Tibial nerve (tissue), 4 donors: Measurements from ENCODE around the gene CCDC102B. TPM values are rescaled to one million over a fixed set of nuclear protein-coding genes. Genes with fewer than 3 reads are reported as not detected.
"Not testable (repeated sequence)": the region's sequence is repeated elsewhere in the genome, so short reads cannot be mapped to it uniquely, and the experiment has no call there.

Experiments
- DNase-seq, 2 donors: peaks; one replicate each; pipeline ENCODE4 v3.0.0-alpha.2; 2019; ENCODE audit warnings: low spot score in 2 of 2
- H3K27ac ChIP-seq, 4 donors: fragments of 200-600 bp; sonication (generic) in 3 of 4; one replicate each; pipeline ENCODE4 v1.5.1; 2017 to 2019; ENCODE audit warnings: mild to moderate bottlenecking in 1 of 4
- H3K27me3 ChIP-seq, 2 donors: fragments of 200-600 bp; sonication (generic) in 1 of 2; one replicate each; pipeline versions ENCODE4 v1.5.1 to v1.6.0; 2017 to 2019
- H3K36me3 ChIP-seq, 3 donors: fragments of 200-600 bp; sonication (generic); one replicate each; pipeline ENCODE4 v1.5.1; 2018 to 2019
- H3K4me1 ChIP-seq, 4 donors: fragments of 200-600 bp; sonication (generic) in 3 of 4; one replicate each; pipeline ENCODE4 v1.5.1; 2017 to 2019
- H3K4me3 ChIP-seq, 4 donors: fragments of 200-600 bp; sonication (generic) in 3 of 4; one replicate each; pipeline ENCODE4 v1.5.1; 2017 to 2019; ENCODE audit warnings: mild to moderate bottlenecking in 1 of 4, moderate library complexity in 1 of 4
- H3K9me3 ChIP-seq, 4 donors: fragments of 200-600 bp; sonication (generic) in 3 of 4; one replicate each; pipeline ENCODE4 v1.5.1; 2017 to 2019
- CTCF ChIP-seq, 5 experiments: fragments of 200-600 bp in 3 of 5; fragments of 450-650 bp in 2 of 5; sonication (generic) in 3 of 5; IDR thresholded peaks; one replicate each; pipeline ENCODE4 v1.5.1; 2016 to 2019; ENCODE audit warnings: antibody characterized with exemption in 5 of 5, mild to moderate bottlenecking in 3 of 5, moderate library complexity in 2 of 5
- EP300 ChIP-seq, 2 donors: sonication (generic); formaldehyde crosslinking; IDR thresholded peaks; one replicate each; pipeline ENCODE4 v1.6.1; 2017; ENCODE audit warnings: antibody characterized with exemption in 2 of 2, mild to moderate bottlenecking in 1 of 2
- POLR2A ChIP-seq, 2 donors: fragments of 450-650 bp; IDR thresholded peaks; one replicate each; pipeline ENCODE4 v1.6.1; 2017; ENCODE audit warnings: antibody characterized with exemption in 2 of 2, mild to moderate bottlenecking in 2 of 2, moderate library complexity in 2 of 2
- WGBS, 2 donors: methylation state at CpG; one replicate each; pipeline ENCODE4 v1.1.5; 2018; 5-methylcytosine and 5-hydroxymethylcytosine counted together
- total RNA-seq, 4 donors: library from RNA; depleted of rRNA; stranded (reverse); fragments of >200 nt; gene quantifications; one replicate each; pipeline ENCODE4 v1.1.0, GENCODE V29; 2016

CCDC102B gene
- total RNA-seq, 4 donors from 2014 or later: 5.7 to 27.5 (median 15.3) TPM

GRCh38 chr18:68865021-68865420, 67.1 kb downstream of the CCDC102B start:
- peaks cover 0 to 6% (median 0%) of the 10 kb centered on the region in 4 donors for H3K4me1 ChIP-seq
- no peaks in the 10 kb centered on the region for H3K27me3 ChIP-seq
- no peak overlapping the region for H3K27ac ChIP-seq
- no peak for TF ChIP-seq EP300 (IDR thresholded peaks at IDR 0.05)
- no peak for TF ChIP-seq POLR2A (IDR thresholded peaks at IDR 0.05)
- no peak for TF ChIP-seq CTCF (IDR thresholded peaks at IDR 0.05)
- H3K9me3 ChIP-seq: no peaks in the 10 kb centered on the region
- no peak for DNase-seq
- no peaks in the 10 kb centered on the region for H3K36me3 ChIP-seq
- H3K4me3 ChIP-seq: no peak overlapping the region
- 65 to 91% methylated on average over 2 of the region's 2 CpGs for WGBS, 2 donors

DNA sequence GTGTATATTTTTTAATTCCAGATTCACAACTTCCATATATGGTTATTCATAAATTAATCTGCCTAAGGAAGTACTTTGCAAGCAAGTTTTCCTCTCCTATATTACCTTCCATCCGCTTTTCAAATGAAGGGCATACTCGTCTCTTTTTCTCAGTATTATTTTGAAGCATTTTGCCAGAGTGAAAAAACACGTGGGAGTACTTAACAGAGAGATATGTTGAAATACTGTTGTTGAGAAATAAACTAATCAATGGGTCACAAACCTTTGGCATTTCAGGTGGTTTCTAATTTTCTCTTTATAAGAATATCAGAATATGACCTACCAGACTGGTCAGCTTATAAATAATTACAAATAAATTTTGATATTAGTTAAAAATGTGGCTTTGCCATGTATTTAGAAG, 67.6 kb downstream of the CCDC102B start:
- H3K4me1 ChIP-seq: peaks cover 0 to 6% (median 0%) of the 10 kb centered on the region in 4 donors
- 58 to 69% methylated on average over 3 of the region's 3 CpGs for WGBS, 2 donors
- no peak for TF ChIP-seq EP300 (IDR thresholded peaks at IDR 0.05)
- no peak for TF ChIP-seq POLR2A (IDR thresholded peaks at IDR 0.05)
- no peak for TF ChIP-seq CTCF (IDR thresholded peaks at IDR 0.05)

GRCh38 chr18:68873003-68873402, 75.1 kb downstream of the CCDC102B start:
- no peak overlapping the region for H3K4me3 ChIP-seq
- no peak overlapping the region for H3K27ac ChIP-seq
- H3K4me1 ChIP-seq: no peaks in the 10 kb centered on the region
- no peaks in the 10 kb centered on the region for H3K9me3 ChIP-seq
- peaks cover 0 to 2% (median 0%) of the 10 kb centered on the region in 3 donors for H3K36me3 ChIP-seq
- WGBS, 2 donors: 43 to 52% methylated on average over 4 of the region's 4 CpGs
- TF ChIP-seq EP300 (IDR thresholded peaks at IDR 0.05): no peak
- TF ChIP-seq POLR2A (IDR thresholded peaks at IDR 0.05): no peak
- H3K27me3 ChIP-seq: no peaks in the 10 kb centered on the region
- no peak for DNase-seq

More for the DNA sequence above, 67.6 kb downstream of the CCDC102B start:
- no peaks in the 10 kb centered on the region for H3K36me3 ChIP-seq
- H3K9me3 ChIP-seq: no peaks in the 10 kb centered on the region
- no peak overlapping the region for H3K4me3 ChIP-seq
- no peak for DNase-seq
- H3K27ac ChIP-seq: no peak overlapping the region
- no peaks in the 10 kb centered on the region for H3K27me3 ChIP-seq

- WGBS, 2 donors: 78 to 84% methylated on average over 1 of the region's 1 CpG
- Histone ChIP-seq H3K27ac (no peak overlapping the region), H3K4me1 (no peaks in the 10 kb centered on the region), H3K4me3 (no peak overlapping the region), H3K36me3 (peaks cover 0 to 9% (median 0%) of the 10 kb centered on the region in 3 donors), H3K27me3 (no peaks in the 10 kb centered on the region), H3K9me3 (no peaks in the 10 kb centered on the region)
- TF ChIP-seq CTCF (IDR thresholded peaks at IDR 0.05): no peak
- no peak for TF ChIP-seq EP300 (IDR thresholded peaks at IDR 0.05)
- no peak for TF ChIP-seq POLR2A (IDR thresholded peaks at IDR 0.05)
- no peak for DNase-seq
These were observed 76.5 kb downstream of the CCDC102B start for GRCh38 chr18:68874361-68874760.

GRCh38 chr18:68879947-68880346, 82.1 kb downstream of the CCDC102B start:
- H3K4me1 ChIP-seq, H3K9me3 ChIP-seq, DNase-seq, H3K27ac ChIP-seq, H3K4me3 ChIP-seq, H3K27me3 ChIP-seq: not testable (repeated sequence)
- WGBS, 2 donors: 95 to 97% methylated on average over 6 to 7 of the region's 21 CpGs
- peaks cover 0 to 14% (median 0%) of the 10 kb centered on the region in 3 donors for H3K36me3 ChIP-seq

- DNase-seq: no peak
- WGBS, 2 donors: 76% methylated on average over 4 of the region's 4 CpGs
- Histone ChIP-seq H3K27me3 (no peaks in the 10 kb centered on the region), H3K4me3 (no peak overlapping the region), H3K27ac (no peak overlapping the region), H3K4me1 (no peaks in the 10 kb centered on the region), H3K9me3 (no peaks in the 10 kb centered on the region), H3K36me3 (no peaks in the 10 kb centered on the region)
- TF ChIP-seq POLR2A (IDR thresholded peaks at IDR 0.05) (no peak), CTCF (IDR thresholded peaks at IDR 0.05) (no peak), EP300 (IDR thresholded peaks at IDR 0.05) (no peak)
These were observed 89.5 kb downstream of the CCDC102B start for GRCh38 chr18:68887410-68887809.
